SIG-M5 treated with dmso at 0.1 percent for 504 hours (cell line): ENCODE results near the gene MARCHF10.

Experiments used
- DNase-seq: peaks from one replicate; lab custom pipeline; 2025; ENCODE audit not compliant: unreplicated experiment; lab: John Stamatoyannopoulos, UW

Gene MARCHF10

DNA sequence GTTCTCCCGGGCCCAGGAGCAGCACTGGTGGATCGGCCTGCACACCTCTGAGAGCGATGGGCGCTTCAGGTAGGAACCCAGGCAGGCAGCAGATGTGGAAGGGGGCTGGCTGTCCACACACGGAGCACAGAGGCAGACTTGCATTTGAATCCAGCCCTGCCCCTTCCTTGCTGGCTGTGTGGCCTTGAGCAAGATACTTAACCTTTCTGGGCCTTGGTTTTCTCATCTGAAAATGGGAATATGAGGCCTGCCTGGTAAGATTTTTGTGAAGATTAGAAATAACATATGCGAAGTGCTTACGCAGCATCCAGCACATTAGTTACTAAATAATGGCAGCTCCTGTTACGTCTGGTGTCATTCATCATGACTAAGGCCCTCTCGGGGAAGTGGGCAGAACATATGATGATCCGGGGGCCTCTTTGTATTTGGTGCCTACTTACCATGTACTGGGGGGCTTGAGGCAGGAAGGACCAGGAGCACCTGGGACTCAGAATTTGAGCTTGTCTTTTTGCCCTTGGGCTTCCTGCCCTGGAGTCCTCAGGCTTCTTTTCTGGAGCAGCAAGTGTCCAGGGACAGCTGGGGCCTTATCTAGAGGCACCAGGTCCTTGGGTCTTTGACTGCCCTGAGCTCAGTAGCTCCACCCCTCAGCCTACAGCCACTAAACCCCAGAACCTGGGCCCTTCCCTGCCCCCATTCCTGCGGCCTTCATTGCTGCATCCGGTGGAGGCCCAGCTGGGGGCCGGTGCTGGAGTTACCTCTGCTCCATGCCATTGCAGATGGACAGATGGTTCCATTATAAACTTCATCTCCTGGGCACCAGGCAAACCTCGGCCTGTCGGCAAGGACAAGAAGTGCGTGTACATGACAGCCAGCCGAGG lies 126.8 kb downstream of the MARCHF10 start:
- DNase-seq, result no peak

DNA sequence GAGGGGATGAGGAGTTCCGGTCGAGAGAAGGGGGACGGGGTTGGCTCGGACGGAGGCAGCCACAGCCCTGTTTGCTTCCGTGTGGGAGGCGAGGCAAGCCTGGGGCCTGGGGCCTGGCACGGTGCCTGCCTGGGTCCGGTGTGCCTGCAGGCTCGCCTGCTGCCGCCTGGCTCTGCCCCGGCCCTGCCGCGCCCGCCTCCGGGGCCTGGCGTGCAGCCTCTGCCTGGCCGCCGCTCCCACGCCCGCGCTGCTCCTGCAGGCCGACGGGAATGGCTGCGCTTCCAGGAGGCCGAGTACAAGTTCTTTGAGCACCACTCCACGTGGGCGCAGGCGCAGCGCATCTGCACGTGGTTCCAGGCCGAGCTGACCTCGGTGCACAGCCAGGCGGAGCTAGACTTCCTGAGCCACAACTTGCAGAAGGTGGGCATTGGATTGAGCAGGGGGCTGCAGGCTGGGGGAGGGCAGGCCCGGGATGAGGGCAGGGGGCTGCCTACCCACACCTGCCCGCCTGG lies 127.5 kb downstream of the MARCHF10 start:
- no peak for DNase-seq

DNA sequence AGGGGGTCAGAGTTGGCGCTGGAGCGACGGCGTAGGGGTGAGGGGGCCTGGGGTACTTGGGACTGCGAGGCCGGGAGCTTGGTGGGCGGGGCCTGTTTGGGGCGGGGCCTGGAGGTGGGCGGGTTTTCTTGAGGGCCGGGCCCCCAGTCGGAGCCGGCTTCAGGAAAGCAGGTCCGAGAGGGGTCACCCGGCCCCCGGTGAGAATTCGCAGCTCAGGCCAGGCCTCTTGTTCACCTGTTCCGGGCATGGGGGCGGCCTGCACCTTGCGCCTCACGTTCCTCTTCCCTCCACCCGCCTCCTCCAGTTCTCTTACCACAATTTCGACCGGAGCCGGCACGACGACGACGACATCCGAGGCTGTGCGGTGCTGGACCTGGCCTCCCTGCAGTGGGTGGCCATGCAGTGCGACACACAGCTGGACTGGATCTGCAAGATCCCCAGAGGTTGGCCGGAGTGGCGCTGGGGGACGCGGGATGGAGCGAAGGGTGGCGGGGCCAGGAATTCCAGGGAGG lies 128.2 kb downstream of the MARCHF10 start:
- no peak for DNase-seq

DNA sequence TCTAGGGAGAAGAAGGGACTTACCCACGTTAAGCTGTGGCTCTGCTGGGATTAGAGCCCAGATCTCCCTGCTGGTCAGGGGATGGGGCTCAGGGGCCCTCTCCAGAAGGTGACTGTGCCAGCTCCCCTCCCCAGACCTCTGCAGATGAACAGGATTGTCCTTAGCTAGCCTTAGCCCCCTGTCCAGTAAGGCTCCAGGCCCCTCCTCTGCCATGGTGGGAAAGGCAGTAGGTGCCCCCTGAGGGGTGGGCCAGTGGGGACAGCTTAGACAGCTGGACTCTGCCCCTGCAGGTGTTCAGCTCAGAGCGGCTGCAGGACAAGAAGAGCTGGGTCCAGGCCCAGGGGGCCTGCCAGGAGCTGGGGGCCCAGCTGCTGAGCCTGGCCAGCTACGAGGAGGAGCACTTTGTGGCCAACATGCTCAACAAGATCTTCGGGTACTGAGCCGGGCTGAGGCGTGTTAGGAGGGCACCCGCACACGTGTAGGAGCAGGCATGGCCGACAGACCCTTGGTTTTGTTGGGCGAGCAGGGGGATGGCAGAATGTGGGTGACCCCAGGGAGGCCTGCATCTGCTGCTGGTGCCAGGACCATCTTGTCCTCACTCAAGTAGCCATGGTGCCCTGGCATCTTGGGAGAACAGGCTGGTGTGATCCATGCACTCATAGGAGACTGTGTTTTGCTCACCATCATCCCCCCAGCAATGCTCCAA lies 129.7 kb downstream of the MARCHF10 start:
- DNase-seq, result no peak

DNA sequence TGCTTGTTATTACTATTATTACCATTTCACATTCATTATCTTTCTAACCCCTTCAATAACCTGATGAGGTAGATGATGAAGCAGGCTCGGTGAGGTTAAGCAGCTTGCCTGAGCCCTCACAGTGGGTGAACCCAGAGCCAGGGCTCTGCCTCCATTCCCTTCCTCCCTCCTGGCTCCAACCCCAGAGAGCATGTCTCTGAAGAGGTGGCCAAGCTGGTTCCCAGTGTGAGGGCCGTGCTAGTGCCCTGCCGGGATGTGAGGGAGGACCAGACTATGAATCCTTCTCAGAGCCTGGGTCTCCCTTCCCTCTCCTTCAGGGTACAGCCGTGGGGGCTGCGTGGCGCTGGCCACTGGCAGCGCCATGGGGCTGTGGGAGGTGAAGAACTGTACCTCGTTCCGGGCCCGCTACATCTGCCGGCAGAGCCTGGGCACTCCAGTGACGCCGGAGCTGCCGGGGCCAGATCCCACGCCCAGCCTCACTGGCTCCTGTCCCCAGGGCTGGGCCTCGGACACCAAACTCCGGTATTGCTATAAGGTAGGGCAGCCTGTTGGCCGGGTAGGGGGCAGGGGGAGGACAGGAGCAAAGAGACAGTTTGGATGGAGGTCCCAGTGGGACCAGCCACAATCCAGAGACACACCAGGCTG lies 131.0 kb downstream of the MARCHF10 start:
- DNase-seq, result no peak

DNA sequence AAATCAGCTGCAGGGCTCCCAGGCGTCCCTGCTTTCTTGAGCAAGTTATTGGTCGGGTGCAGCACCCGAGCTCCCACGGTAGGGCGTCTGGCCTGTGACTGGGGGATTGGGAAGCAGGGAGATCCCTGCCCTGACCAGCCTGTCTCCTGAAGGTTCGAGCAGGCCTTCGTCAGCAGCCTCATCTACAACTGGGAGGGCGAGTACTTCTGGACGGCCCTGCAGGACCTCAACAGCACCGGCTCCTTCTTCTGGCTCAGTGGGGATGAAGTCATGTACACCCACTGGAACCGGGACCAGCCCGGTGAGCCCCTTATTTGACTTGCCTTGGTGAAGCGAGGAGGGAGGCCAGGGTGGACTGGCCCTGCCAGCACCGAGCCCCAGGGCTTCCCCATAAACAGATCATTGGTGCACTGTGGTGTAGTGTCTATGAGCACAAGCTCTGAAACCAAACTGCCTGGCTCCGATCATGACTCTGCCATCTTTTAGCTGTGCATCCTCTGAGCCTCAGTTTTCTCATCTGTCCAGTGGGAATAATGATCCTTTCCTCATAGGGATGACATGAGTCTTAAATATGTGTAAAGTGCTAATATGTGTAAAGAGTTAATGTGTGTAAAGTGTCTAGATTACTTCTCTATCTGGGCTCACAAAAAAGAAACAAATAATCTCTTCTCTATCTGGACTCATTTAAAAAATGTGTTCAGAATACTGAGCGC lies 131.7 kb downstream of the MARCHF10 start:
- no peak for DNase-seq

DNA sequence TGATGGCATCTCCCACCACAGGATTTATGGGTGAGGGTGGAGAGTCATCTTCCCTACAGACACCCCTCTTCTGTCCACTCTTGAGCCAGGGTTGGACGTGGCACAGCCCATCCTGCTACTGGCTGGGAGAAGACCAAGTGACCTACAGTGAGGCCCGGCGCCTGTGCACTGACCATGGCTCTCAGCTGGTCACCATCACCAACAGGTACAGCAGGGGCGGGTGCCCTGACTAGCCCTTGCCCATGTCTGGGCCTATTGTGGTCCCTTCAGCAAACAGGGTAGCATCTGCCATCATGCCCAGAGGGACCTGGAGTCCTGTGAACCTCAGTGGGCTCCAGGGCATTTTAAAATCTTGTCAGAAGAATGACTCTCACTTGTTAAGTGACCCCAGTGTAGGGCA lies 132.4 kb downstream of the MARCHF10 start:
- DNase-seq, result no peak

DNA sequence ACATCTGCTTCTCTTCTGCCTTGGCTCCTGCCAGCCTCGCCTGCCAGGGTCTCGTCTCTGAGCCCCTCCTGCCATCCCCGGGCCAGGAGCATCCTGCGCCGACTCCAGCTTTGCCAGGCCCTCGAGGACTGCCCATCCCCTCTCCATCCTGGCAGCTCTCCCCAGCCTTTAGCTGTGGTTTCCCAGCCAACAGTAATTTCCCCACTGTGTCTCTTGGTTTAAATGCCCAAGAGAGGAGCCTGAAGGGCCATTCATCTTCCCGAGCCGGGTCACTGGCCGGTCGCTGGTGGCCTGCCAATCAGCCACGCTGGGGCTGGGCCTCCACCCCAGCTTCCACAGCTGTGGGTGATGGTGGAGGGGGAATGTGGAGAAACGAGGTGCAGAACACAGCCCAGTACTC lies 132.9 kb downstream of the MARCHF10 start:
- DNase-seq, result no peak

DNA sequence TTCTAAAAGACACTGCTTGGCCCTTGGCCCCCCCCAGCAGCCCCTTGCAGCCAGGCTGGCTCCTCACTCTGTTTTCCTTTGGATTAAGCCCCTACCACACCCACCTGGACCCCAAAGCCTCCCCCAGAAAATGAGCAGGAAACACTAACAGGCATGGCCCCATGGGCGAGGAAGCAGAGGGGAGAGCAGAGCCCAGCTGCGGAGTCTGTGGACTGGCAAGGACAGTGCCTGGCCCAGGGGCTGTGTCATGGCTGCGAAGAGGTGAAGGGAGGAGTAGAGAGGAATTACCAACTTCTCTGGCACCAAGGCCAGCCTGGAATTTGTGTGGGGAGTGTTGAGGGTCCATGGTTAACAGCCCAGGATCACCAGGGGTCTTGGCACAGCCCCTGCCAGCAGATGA lies 133.3 kb downstream of the MARCHF10 start:
- no peak for DNase-seq

DNA sequence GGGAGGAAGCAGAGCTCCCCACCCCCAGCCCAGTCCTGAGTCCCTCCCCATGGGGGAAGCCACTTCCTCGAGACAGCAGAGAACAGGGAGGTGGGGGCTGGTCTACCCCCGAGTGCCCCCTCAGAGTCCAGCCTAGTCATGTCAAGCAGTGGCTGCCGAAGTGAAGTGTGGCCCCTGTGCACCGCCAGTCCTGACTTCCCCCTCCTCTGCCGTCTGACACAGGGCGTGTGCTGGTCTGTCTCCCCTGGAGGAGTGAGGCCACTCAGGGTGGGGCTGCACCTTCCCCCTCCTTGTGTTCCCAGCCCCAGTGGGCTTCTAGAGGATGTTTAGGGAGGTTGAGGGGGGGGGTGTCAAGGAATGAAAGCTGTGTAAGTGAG lies 133.8 kb downstream of the MARCHF10 start:
- DNase-seq, result no peak

DNA sequence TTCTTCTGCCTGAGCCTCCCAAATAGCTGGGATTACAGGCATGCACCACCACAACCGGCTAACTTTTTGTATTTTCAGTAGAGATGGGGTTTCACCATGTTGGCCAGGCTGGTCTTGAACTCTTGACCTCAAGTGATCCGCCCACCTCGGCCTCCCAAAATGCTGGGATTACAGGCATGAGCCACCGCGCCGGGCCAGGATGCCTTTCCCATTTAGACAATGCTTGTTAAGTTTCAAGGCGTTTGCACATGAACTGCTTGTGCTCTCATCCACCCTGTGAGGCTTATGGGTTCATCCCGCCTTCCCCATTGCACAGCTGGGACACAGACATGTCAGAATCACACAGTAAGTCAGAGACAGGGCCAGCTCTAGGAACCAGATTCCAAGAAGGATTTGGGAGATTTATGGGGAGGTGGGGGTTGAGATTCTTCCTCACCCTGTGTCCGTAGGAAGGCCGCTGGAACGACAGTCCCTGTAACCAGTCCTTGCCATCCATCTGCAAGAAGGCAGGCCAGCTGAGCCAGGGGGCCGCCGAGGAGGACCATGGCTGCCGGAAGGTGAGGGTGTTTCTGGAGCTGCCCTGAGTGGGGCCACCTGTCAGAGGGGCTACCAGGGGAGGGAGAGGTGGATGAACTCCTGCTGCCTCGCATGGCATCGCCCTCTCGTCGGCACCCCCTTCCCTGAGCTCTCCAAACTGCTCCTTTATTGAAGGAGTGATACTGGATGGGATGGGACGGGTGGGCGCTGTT lies 134.3 kb downstream of the MARCHF10 start:
- no peak for DNase-seq

DNA sequence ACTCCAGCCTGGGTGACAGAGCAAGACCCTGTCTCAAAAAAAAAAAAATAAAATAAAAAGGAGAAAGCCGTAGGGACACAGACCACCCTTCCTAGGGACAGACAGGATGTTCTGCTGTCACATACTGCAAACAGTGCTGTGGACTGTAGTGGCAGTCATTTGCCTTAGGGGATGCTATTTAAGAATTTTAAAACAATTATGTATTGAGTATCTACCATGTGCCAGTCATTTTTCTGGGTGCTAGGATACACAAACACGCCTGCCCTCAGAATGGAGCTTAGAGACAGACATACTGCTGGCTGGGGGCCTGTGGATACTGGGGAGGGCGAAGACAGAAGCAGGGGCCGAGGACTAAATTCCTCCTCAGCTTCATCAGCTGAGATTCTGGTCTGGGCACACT lies 135.2 kb downstream of the MARCHF10 start:
- no peak for DNase-seq

DNA sequence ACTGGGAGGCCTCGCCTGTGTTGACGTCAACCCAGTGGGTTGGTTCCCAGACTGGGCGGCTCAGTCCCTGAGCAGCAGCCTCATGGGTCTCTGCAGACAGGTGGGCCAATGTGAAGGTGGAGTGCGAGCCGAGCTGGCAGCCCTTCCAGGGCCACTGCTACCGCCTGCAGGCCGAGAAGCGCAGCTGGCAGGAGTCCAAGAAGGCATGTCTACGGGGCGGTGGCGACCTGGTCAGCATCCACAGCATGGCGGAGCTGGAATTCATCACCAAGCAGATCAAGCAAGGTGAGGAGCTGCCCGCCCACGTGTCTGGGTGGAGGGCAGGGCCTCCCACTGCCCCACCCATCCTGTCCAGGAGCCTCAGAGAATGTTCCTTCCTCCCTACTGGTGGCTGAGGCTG lies 136.6 kb downstream of the MARCHF10 start:
- peak; percentile 67 for DNase-seq

DNA sequence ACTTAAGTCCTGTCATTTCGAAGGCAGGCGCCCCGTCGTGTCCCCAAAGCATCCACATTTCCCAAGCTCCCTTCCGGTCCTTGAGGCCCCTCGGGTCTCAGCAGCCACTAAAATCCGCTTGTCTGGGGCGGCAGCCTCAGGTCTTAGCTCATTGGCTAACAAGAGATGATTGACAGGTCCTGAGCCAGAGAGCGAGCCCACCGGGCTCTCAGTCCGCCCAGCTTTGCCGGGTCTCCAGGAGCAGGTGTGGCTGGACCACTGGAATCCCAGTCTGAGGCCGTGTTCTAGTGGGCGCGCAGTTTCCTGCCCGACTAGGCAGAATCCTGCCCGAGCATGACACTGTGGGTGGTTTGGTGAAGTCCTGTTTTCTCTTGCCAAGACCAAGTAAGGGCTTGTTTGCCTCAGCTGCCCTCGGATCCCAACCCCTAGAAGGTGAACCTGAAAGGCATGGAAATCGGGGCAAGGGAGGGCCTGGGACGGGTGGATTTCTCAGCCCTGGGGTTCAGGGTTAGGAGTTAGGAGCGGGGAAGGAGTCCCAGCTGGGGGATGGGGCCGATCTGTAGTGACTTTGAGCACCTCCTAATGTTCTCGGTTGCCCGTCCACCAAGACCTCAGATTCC lies 137.8 kb downstream of the MARCHF10 start:
- no peak for DNase-seq

DNA sequence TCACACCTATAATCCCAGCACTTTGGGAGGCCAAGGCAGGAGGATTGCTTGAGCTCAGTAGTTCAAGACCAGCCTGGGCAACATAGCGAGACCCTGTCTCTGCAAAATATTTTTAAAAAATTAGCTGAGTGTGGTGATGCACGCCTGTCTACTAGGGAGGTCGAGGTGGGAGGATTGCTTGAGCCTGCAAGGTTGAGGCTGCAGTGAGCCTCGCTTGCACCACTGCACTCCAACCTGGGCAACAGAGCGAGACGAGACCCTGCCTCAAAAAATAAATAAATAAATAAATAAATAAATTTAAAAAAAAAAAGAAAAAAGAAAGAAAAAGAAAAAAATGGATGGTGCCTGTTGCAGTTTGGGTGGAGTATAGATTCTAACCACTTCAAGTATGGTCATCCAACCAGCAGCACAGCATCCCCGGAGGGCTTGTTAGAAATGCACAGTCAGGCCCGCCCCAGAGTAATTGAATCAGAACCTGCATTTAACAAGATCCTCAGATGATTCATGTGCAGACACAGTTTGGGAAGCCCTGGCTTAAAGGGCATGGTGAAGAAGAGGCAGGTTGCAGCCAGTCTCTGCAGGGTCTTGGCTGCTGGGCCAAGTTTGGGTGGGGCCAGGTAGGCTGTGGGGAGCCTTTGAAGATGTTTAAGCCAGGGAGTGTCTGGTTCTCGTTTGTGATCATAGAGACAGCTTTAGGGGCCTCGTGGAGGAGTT lies 139.9 kb downstream of the MARCHF10 start:
- no peak for DNase-seq

DNA sequence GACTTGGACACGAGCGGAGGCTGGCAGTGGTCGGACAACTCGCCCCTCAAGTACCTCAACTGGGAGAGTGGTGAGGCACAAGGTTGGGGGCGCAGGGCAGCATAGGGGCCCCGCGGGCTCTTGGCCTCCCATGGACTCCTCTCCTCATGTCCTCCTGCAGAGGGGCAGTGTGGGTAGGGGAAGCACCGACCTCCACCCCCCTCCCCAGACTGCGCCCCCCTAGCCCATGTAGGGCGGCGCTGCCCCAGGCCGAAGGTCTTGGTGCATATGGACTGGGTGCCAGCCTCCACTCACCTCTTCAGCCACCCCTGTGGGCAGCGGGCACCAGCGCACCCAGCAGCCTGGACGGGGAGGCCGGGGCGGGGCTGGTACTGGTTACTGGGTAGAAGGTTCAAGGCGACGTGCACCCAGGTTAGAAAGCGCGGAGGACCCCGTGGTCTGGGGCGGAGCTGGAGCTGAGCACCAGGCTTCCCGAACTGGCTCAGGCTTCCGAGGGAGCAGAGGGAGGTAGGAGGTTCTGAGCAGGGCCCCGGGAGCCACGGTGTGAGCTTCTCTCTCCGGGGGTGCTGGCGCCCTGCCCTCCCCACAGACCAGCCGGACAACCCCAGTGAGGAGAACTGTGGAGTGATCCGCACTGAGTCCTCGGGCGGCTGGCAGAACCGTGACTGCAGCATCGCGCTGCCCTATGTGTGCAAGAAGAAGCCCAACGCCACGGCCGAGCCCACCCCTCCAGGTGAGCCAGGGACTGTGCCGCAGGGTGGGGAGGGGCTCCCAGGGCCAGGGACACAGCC lies 141.1 kb downstream of the MARCHF10 start:
- DNase-seq, result no peak

DNA sequence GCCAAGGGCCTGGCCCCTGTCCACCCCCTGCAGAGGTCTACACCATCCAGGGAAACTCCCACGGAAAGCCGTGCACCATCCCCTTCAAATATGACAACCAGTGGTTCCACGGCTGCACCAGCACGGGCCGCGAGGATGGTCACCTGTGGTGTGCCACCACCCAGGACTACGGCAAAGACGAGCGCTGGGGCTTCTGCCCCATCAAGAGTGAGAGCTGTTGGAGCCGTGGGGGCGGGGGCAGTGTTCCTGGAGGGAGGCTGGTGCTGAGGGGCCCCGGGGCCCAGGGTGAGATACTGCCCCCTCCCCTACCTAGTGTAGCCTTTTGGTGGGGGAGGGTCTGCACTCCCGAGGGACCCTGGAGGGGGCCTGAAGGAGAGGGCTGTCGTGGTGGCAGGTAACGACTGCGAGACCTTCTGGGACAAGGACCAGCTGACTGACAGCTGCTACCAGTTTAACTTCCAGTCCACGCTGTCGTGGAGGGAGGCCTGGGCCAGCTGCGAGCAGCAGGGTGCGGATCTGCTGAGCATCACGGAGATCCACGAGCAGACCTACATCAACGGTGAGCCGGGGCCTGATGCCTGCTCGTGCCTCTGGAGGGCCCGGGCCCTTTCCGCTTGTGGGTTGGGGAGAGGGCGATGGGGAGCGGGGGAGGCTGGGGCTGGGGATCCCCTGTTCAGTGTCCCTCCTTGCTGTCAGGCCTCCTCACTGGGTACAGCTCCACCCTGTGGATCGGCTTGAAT lies 141.9 kb downstream of the MARCHF10 start:
- DNase-seq, result no peak

DNA sequence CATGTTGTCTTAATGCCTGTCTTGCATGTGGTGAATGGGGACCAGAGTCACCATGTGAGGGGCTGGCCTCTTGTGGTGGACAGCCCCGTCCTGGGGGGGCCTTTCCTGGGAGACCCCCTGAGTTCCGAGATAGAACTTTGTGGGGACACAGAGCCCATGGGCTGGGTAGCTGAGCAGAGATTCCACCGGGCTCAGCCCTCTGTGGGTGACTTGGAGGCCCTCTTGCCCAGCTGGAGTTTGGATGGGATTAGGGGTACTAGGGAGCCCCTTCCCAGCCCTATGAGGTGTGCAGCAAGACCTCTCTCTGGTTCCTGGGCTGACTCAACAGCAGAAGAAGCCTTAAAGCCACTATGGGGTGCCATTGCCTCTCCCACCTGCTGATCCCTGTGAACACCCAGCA lies 142.5 kb downstream of the MARCHF10 start:
- DNase-seq, result no peak
